ENCODE data around the gene OR1E1. TPM values are rescaled to one million over a fixed set of nuclear protein-coding genes. Genes with fewer than 3 reads are reported as not detected.
A peak's percentile ranks its signal among the peaks of the same experiment; 100 is the strongest.
"Not testable (repeated sequence)": the region's sequence is repeated elsewhere in the genome, so short reads cannot be mapped to it uniquely, and the experiment has no call there.

The OR1E1 gene
- total RNA-seq (not detected), polyA plus RNA-seq (ENCODE audit: insufficient read length in 6 of 6) (under 1 TPM in 1 of 6 donors, not detected in 5; 0.13 TPM)
- long read RNA-seq, donor 1 = 0 reads
- long read RNA-seq, donor 2 = 0 reads
- long read RNA-seq, donor 3 = 0 reads
- long read RNA-seq, donor 4 = 0 reads
- long read RNA-seq, donor 5 = 0 reads
- long read RNA-seq, donor 6 = 0 reads
- long read RNA-seq, donor 7 = 0 reads
- long read RNA-seq, donor 8 = 0 reads
- long read RNA-seq, donor 9 = 0 reads
- long read RNA-seq, donor 10 = 0 reads
- long read RNA-seq, donor 11 = 0 reads
- long read RNA-seq, donor 12 = 0 reads

DNA sequence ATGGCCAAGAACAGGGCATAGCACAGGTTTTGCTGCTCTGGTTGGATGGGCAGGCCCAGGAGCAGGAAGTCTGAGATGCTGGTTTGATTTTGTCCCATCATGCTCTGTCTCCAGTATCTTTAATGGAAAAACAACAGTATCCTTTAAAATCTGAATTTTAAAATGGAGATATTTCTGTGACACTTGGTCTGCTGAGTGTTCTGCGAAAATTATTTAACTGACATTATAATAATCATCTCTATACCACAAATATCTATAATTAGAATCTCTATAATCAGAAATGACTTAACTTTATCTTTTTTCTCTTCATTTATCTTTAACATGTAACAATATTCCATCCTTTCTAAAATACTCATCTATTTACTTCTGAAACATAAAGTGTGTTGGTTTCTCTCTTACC is at the start of gene OR1E1:
TSS of gene OR1E1 (minus strand) at position 101 of the 400 bp plus-strand sequence. CDS start at position 101, 0 bp downstream.
- H3K27ac ChIP-seq = no peak within 1 kb of the TSS
- H3K36me3 ChIP-seq = no peaks in the 10 kb centered on the region
- no peak for TF ChIP-seq CTCF (IDR thresholded peaks at IDR 0.05)
- ATAC-seq = no peak
- H3K4me3 ChIP-seq = no peak within 1 kb of the TSS
- no peak for DNase-seq
- no peaks in the 10 kb centered on the region for H3K27me3 ChIP-seq
- no peaks in the 10 kb centered on the region for H3K9me3 ChIP-seq
- intact Hi-C loops (cut with DNase I) = no loop called here
- H3K4me1 ChIP-seq = no peaks in the 10 kb centered on the region

- Histone ChIP-seq H3K27ac (no peak overlapping the region), H3K4me1 (no peaks in the 10 kb centered on the region), H3K27me3 (no peaks in the 10 kb centered on the region), H3K9me3 (no peaks in the 10 kb centered on the region), H3K36me3 (no peaks in the 10 kb centered on the region), H3K4me3 (no peak overlapping the region)
- TF ChIP-seq CTCF (IDR thresholded peaks at IDR 0.05) = no peak
- ATAC-seq = no peak
- intact Hi-C loops (cut with DNase I) = no loop called here
- DNase-seq = peak in 1 of 4 donors; percentile 5
Measured at GRCh38 chr17:3447625-3448024, 49.4 kb upstream of the OR1E1 start.

DNA sequence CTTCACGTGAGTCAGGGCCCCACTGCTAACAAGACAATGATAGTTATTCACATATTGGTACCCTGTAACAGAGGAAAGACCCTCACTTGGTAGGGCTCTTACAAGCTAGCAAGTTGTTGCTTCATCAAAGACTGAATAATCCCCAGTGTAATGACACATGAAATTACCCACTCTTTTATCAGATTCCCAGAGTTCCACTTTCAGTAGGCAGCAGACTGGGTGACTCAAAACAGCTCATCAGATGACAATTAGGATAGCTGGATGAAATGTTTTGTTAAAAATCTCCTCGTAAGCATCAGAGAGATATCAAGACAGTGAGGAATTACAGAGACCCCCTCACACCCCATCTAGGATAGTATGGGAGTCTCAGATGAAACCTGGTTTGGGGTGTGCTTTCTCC is 42.2 kb upstream of the OR1E1 start:
- Histone ChIP-seq H3K4me3 (no peak overlapping the region), H3K4me1 (no peaks in the 10 kb centered on the region), H3K27me3 (peaks cover 0 to 6% of the 10 kb centered on the region in 2 donors), H3K9me3 (no peaks in the 10 kb centered on the region), H3K27ac (no peak overlapping the region), H3K36me3 (no peaks in the 10 kb centered on the region)
- TF ChIP-seq CTCF (IDR thresholded peaks at IDR 0.05) = no peak
- ATAC-seq = no peak
- peak in 1 of 4 donors; percentile 36 for DNase-seq
- intact Hi-C loops (cut with DNase I) = no loop called here

GRCh38 chr17:3438368-3438767 is 40.2 kb upstream of the OR1E1 start:
- no peak overlapping the region for H3K4me3 ChIP-seq
- TF ChIP-seq CTCF (IDR thresholded peaks at IDR 0.05) = no peak
- intact Hi-C loops (cut with DNase I) = no loop called here
- H3K27ac ChIP-seq = no peak overlapping the region
- no peak for DNase-seq
- no peaks in the 10 kb centered on the region for H3K9me3 ChIP-seq
- no peaks in the 10 kb centered on the region for H3K36me3 ChIP-seq
- no peak for ATAC-seq
- H3K27me3 ChIP-seq = peaks cover 0 to 7% of the 10 kb centered on the region in 2 donors
- H3K4me1 ChIP-seq = no peaks in the 10 kb centered on the region

DNA sequence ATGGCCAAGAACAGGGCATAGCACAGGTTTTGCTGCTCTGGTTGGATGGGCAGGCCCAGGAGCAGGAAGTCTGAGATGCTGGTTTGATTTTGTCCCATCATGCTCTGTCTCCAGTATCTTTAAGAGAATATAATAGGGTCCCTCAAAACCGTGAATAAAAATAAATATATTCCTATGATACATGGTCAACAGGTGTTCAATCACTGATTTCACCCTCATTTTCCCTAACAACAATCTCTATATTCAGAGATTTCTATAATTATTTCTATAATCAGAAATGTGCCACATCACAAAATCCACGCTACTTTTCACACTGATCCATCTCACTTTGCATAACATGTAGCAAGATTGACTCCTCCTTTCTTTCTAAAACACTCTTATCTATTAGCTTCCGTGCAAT is 35.5 kb upstream of the OR1E1 start, which contains the start of gene OR1E2:
TSS of gene OR1E2 (minus strand) at position 101 of the 400 bp plus-strand sequence. CDS start at position 101, 0 bp downstream.
- Histone ChIP-seq H3K36me3 (no peaks in the 10 kb centered on the region), H3K4me3 (no peak within 1 kb of the TSS), H3K27ac (no peak within 1 kb of the TSS), H3K9me3 (peaks cover 0 to 17% of the 10 kb centered on the region in 2 donors), H3K4me1 (no peaks in the 10 kb centered on the region), H3K27me3 (peaks cover 0 to 7% of the 10 kb centered on the region in 2 donors)
- no peak for ATAC-seq
- intact Hi-C loops (cut with DNase I) = no loop called here
- no peak for TF ChIP-seq CTCF (IDR thresholded peaks at IDR 0.05)
- DNase-seq = no peak

DNA sequence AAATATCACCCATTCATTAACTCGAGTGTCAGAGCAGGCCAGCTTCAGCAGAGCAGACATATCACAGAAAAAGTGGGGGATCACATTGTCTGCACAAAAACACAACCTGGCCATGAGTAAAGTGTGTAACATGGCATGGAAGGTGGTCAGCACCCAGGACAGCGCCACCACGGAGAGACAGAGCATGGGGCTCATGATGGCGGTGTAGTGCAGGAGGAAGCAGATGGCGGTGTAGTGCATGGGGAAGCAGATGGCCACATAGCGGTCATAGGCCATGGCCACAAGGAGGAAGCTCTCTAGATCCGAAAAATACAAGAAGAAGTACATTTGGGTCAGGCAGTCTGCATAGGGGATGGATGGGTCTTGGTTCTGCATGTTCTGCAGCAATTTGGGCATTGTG is 35.0 kb upstream of the OR1E1 start:
- intact Hi-C loops (cut with DNase I); H3K4me1 ChIP-seq; H3K4me3 ChIP-seq; H3K36me3 ChIP-seq; H3K27me3 ChIP-seq; H3K27ac ChIP-seq: not testable (repeated sequence)
- DNase-seq (peak in 1 of 4 donors; percentile 6), ATAC-seq (peak; percentile 75)
- H3K9me3 ChIP-seq = peaks cover 0 to 17% of the 10 kb centered on the region in 2 donors

Data from left lung (tissue), 14 donors.